Smooth muscle cell (in vitro differentiated cells): Measurements from ENCODE around the gene RNF130. TPM values are rescaled to one million over a fixed set of nuclear protein-coding genes. Genes with fewer than 3 reads are reported as not detected.

Experiments used
- DNase-seq: peaks from one replicate; lab custom pipeline; 2025; ENCODE audit not compliant: unreplicated experiment; lab: John Stamatoyannopoulos, UW
- H2AFZ ChIP-seq: fragments of 200-600 bp; sonication (generic); 2 replicates; pipeline ENCODE4 v1.6.0; 2016; ENCODE audit warnings: antibody characterized with exemption, low read depth, mild to moderate bottlenecking
- H3F3A ChIP-seq: fragments of 200-600 bp; sonication (generic); 2 replicates; pipeline ENCODE4 v1.6.0; 2017; ENCODE audit warnings: antibody characterized with exemption, low read depth
- H3K27ac ChIP-seq: fragments of 200-600 bp; sonication (generic); 2 replicates; pipeline ENCODE4 v1.5.1; 2016; ENCODE audit warnings: low read depth, mild to moderate bottlenecking
- H3K27me3 ChIP-seq: fragments of 200-600 bp; sonication (generic); 2 replicates; pipeline ENCODE4 v1.6.1; 2016; ENCODE audit warnings: low read depth, mild to moderate bottlenecking
- H3K36me3 ChIP-seq: fragments of 200-600 bp; sonication (generic); 2 replicates; pipeline ENCODE4 v1.5.1; 2016; ENCODE audit warnings: low read depth
- H3K4me1 ChIP-seq: fragments of 200-600 bp; sonication (generic); 2 replicates; pipeline ENCODE4 v1.5.1; 2016; ENCODE audit warnings: low read depth
- H3K4me2 ChIP-seq: fragments of 200-600 bp; sonication (generic); 2 replicates; pipeline ENCODE4 v1.6.0; 2016; ENCODE audit warnings: mild to moderate bottlenecking
- H3K4me3 ChIP-seq: fragments of 200-600 bp; sonication (generic); 2 replicates; pipeline ENCODE4 v1.5.1; 2016; ENCODE audit warnings: mild to moderate bottlenecking
- H3K79me2 ChIP-seq: fragments of 200-600 bp; sonication (generic); 2 replicates; pipeline ENCODE4 v1.6.0; 2016; ENCODE audit warnings: low read depth, mild to moderate bottlenecking
- H3K9ac ChIP-seq: fragments of 200-600 bp; sonication (generic); 2 replicates; pipeline ENCODE4 v1.6.0; 2016; ENCODE audit warnings: low read depth
- H3K9me3 ChIP-seq: fragments of 200-600 bp; sonication (generic); replicated peaks from 2 replicates; pipeline ENCODE4 v1.5.1; 2016; ENCODE audit warnings: low read depth
- H4K20me1 ChIP-seq: fragments of 200-600 bp; sonication (generic); 2 replicates; pipeline ENCODE4 v1.6.0; 2016; ENCODE audit warnings: low read depth
- WGBS: methylation state at CpG from one replicate; pipeline ENCODE4 v1.1.7; 2016; ENCODE audit warnings: low lambda C conversion rate; 5-methylcytosine and 5-hydroxymethylcytosine counted together
- polyA plus RNA-seq: library from polyadenylated mRNA; unstranded; fragments of >200 nt; fragmentation: Nextera tagmentation; extraction: Ambion mirVana; gene quantifications from 2 replicates; pipeline ENCODE4 v1.2.1, GENCODE V29; 2016
- total RNA-seq: library from RNA; depleted of rRNA; stranded (reverse); fragments of >200 nt; gene quantifications from 2 replicates; pipeline ENCODE4 v1.2.3, GENCODE V29; 2014
- TF ChIP-seq, protein P1 (sequence below): fragments of 200-600 bp; sonication (generic); IDR thresholded peaks from 2 replicates; pipeline ENCODE4 v1.5.1; 2017; ENCODE audit warnings: borderline replicate concordance, mild to moderate bottlenecking, antibody characterized with exemption; ENCODE audit not compliant: insufficient read depth, poor library complexity, severe bottlenecking

Gene RNF130
- total and polyA plus RNA-seq, 2 experiments from 2014 or later: 32.4 to 37.5 TPM

DNA sequence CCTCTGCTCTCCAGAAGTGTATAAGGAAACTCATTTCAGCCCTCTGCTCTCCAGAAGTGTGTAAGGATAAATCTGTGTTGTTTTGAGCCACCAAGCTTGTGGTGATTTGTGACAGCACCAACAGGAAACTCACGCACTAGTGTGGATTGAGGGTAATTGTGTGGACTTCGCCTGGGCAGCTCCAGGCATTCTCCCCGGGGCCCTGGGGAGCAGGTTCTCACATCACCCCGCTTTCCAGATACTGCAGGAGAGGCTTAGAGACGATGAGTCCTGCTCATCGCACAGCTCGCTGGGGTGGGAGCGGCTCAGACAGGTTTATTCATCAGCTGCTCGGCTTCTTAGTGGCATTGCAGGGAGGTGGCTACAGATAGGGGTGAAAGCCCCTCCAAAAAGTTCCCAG is 38.4 kb upstream of the RNF130 start:
- Histone ChIP-seq H3K9me3 (peaks cover 4% of the 10 kb centered on the region), H2AFZ (no peak overlapping the region), H3K79me2 (no peaks in the 10 kb centered on the region), H3K4me2 (no peak overlapping the region), H3F3A (no peaks in the 10 kb centered on the region), H3K4me1 (no peaks in the 10 kb centered on the region), H3K27ac (no peak overlapping the region), H4K20me1 (no peaks in the 10 kb centered on the region), H3K27me3 (no peaks in the 10 kb centered on the region), H3K36me3 (no peaks in the 10 kb centered on the region), H3K4me3 (no peak overlapping the region), H3K9ac (no peak overlapping the region)
- TF ChIP-seq, protein P1, sequence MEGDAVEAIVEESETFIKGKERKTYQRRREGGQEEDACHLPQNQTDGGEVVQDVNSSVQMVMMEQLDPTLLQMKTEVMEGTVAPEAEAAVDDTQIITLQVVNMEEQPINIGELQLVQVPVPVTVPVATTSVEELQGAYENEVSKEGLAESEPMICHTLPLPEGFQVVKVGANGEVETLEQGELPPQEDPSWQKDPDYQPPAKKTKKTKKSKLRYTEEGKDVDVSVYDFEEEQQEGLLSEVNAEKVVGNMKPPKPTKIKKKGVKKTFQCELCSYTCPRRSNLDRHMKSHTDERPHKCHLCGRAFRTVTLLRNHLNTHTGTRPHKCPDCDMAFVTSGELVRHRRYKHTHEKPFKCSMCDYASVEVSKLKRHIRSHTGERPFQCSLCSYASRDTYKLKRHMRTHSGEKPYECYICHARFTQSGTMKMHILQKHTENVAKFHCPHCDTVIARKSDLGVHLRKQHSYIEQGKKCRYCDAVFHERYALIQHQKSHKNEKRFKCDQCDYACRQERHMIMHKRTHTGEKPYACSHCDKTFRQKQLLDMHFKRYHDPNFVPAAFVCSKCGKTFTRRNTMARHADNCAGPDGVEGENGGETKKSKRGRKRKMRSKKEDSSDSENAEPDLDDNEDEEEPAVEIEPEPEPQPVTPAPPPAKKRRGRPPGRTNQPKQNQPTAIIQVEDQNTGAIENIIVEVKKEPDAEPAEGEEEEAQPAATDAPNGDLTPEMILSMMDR: no peak
- no peak for DNase-seq
- 82% methylated on average over 9 of the region's 9 CpGs for WGBS

DNA sequence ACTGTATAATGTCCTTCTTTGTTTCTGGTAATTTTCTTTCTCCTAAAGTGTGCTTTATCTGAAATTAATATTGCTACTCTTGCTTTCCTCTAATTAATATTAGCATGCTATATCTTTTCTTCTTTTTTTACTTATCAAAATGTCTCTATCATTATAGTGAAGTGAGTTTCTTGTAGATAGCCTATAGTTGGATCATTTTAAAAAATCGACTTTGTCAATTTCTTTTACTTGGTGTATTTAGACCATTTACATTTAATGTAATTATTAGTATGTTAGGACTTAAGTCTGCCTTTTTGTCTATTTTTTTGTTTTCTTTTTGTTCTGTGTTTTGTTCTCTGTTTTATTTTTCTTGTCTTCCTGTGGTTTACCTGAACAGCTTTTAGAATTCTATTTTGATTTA is 35.4 kb upstream of the RNF130 start:
- Histone ChIP-seq H3K4me2 (no peak overlapping the region), H3K27me3 (no peaks in the 10 kb centered on the region), H3K9ac (no peak overlapping the region), H3K4me1 (no peaks in the 10 kb centered on the region), H3K4me3 (no peak overlapping the region), H4K20me1 (no peaks in the 10 kb centered on the region), H3K27ac (no peak overlapping the region), H3F3A (no peaks in the 10 kb centered on the region), H3K9me3 (peaks cover 4% of the 10 kb centered on the region), H2AFZ (no peak overlapping the region), H3K36me3 (no peaks in the 10 kb centered on the region), H3K79me2 (no peaks in the 10 kb centered on the region)
- TF ChIP-seq, protein P1: no peak
- WGBS: 85% methylated on average over 1 of the region's 1 CpG
- no peak for DNase-seq

DNA sequence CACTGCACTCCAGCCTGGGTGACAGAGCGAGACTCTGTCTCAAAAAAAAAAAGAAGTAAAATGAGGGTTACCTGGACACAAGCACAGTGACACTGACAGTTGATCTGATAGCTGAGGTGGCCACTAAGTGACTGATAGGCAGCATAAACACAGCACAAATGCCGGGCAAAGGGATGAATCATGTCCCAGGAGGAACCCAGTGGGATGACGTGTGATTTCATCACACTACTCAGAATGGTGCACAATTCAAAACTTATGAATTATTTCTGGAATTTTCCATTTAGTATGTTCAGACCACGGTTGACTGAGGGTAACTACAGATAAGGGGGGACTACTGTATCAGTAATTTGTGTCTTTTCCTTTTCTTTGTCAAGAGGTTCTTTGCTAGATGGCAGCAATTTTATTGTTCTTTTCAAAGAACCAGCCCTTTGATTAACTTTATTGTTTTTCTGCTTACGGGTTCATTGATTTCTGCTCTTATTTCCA is 34.3 kb upstream of the RNF130 start:
- TF ChIP-seq, protein P1: no peak
- no peaks in the 10 kb centered on the region for H3K4me1 ChIP-seq
- no peak for DNase-seq
- no peaks in the 10 kb centered on the region for H3F3A ChIP-seq
- H4K20me1 ChIP-seq: no peaks in the 10 kb centered on the region
- H3K27me3 ChIP-seq: no peaks in the 10 kb centered on the region
- H3K27ac ChIP-seq: no peak overlapping the region
- no peak overlapping the region for H3K4me2 ChIP-seq
- H3K36me3 ChIP-seq: no peaks in the 10 kb centered on the region
- no peak overlapping the region for H3K9ac ChIP-seq
- no peaks in the 10 kb centered on the region for H3K79me2 ChIP-seq
- no peak overlapping the region for H2AFZ ChIP-seq
- WGBS: 84% methylated on average over 5 of the region's 5 CpGs
- H3K9me3 ChIP-seq: peaks cover 4% of the 10 kb centered on the region
- no peak overlapping the region for H3K4me3 ChIP-seq

DNA sequence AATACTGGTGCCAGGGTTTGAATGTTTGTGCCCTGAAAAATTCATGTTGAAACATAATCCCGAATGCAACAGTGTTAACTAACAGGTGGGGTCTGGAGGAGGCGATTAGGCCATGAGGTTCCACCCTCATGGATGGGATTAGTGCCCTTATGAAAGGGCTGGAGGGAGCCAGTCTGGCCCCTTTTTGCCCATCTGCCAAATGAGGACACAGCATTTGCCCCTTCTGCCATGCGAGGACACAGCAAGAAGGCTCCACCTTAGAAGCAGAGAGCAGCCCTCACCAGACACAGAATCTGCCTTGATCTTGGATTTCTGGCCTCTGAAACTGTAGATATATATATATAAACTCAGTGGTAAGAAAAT is 32.6 kb upstream of the RNF130 start:
- Histone ChIP-seq H3K27me3 (no peaks in the 10 kb centered on the region), H3F3A (no peaks in the 10 kb centered on the region), H3K4me3 (no peak overlapping the region), H4K20me1 (no peaks in the 10 kb centered on the region), H3K79me2 (no peaks in the 10 kb centered on the region), H3K27ac (no peak overlapping the region), H3K9me3 (peaks cover 4% of the 10 kb centered on the region), H3K36me3 (no peaks in the 10 kb centered on the region), H2AFZ (no peak overlapping the region), H3K4me1 (no peaks in the 10 kb centered on the region), H3K4me2 (no peak overlapping the region), H3K9ac (no peak overlapping the region)
- 97% methylated on average over 3 of the region's 3 CpGs for WGBS
- DNase-seq: no peak
- TF ChIP-seq, protein P1: no peak
